ENCODE measurements around the gene CBLL2.

CBLL2 gene, protein sequence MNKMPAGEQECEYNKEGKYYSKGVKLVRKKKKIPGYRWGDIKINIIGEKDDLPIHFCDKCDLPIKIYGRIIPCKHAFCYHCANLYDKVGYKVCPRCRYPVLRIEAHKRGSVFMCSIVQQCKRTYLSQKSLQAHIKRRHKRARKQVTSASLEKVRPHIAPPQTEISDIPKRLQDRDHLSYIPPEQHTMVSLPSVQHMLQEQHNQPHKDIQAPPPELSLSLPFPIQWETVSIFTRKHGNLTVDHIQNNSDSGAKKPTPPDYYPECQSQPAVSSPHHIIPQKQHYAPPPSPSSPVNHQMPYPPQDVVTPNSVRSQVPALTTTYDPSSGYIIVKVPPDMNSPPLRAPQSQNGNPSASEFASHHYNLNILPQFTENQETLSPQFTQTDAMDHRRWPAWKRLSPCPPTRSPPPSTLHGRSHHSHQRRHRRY

DNA sequence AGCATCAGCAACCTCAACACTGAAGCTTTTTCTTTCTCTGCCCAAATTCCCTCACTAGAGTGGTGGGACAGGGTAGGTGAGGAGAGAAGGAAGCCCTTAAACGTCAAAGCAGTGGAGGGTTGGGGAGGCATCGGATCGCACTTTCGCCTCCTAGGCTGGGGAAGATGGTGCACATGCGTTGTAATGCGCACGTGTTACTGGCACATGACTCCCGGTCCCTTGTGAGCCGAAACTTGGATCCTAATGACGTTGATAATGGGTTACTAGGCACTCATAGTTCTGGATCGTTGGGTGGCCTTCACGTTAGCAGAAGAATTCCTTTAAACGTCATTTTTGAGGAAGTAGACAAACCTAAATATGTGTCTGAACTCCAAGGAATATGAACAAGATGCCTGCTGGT lies at the start of gene CBLL2:
CBLL2 (plus strand) TSS at position 301 of the 400 bp plus-strand sequence; CDS start at position 380, 79 bp downstream.
- peaks cover 9% of the 10 kb centered on the region for H3K9me3 Mint-ChIP-seq
- H3K27ac Mint-ChIP-seq, result no peak within 1 kb of the TSS
- TF ChIP-seq, protein P1, sequence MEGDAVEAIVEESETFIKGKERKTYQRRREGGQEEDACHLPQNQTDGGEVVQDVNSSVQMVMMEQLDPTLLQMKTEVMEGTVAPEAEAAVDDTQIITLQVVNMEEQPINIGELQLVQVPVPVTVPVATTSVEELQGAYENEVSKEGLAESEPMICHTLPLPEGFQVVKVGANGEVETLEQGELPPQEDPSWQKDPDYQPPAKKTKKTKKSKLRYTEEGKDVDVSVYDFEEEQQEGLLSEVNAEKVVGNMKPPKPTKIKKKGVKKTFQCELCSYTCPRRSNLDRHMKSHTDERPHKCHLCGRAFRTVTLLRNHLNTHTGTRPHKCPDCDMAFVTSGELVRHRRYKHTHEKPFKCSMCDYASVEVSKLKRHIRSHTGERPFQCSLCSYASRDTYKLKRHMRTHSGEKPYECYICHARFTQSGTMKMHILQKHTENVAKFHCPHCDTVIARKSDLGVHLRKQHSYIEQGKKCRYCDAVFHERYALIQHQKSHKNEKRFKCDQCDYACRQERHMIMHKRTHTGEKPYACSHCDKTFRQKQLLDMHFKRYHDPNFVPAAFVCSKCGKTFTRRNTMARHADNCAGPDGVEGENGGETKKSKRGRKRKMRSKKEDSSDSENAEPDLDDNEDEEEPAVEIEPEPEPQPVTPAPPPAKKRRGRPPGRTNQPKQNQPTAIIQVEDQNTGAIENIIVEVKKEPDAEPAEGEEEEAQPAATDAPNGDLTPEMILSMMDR (IDR thresholded peaks at IDR 0.05; ENCODE audit: unreplicated experiment in 3 of 3), result no peak
- no peaks in the 10 kb centered on the region for H3K36me3 Mint-ChIP-seq (ENCODE audit: low read depth)
- peaks cover 9% of the 10 kb centered on the region for H3K4me1 Mint-ChIP-seq
- H3K4me3 Mint-ChIP-seq, result no peak within 1 kb of the TSS
- no peaks in the 10 kb centered on the region for H3K27me3 Mint-ChIP-seq (ENCODE audit: low read depth)

DNA sequence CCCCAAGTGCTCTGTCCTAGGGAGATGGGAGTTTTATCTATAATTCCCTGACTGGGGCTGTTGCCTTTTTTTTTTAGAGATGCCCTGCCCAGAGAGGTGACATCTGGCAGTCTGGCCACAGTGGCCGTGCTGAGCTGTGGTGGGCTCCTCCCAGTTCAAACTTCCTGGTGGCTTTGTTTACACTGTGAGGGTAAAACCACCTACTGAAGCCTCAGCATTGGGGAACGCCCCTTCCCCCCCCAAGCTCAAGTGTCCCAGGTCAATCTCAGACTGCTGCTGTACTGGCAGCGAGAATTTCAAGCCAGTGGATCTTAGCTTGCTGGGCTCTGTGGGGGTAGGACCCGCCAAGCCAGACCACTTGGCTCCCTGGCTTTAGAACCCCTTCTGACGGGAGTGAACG lies 38.3 kb upstream of the CBLL2 start:
- TF ChIP-seq, protein P1 (IDR thresholded peaks at IDR 0.05; ENCODE audit: unreplicated experiment in 3 of 3), result no peak
- peaks cover 16% of the 10 kb centered on the region for H3K4me1 Mint-ChIP-seq
- H3K9me3 Mint-ChIP-seq, result peaks cover 16% of the 10 kb centered on the region
- H3K27ac Mint-ChIP-seq, result no peak overlapping the region
- H3K4me3 Mint-ChIP-seq, result no peak overlapping the region
- H3K27me3 Mint-ChIP-seq (ENCODE audit: low read depth), result no peaks in the 10 kb centered on the region
- peaks cover 9% of the 10 kb centered on the region for H3K36me3 Mint-ChIP-seq (ENCODE audit: low read depth)

DNA sequence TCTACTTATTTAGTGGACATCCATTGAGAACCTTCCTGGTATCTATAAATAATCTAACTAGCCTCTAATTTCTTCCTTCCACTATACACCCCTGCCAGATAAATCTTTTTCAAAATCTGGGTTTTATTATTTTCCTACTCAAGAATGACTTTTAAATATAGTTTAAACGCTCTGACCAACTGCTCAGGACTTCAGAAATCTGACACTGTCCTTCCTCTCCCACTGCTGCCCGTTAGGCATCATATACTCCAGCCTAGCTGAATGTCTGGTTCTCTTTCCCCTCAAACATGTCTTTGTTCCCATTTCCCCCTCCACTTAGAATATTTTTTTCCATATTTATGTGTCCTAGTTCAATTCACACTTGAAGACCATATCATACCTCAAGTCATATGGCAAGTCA lies 35.2 kb upstream of the CBLL2 start:
- Mint-ChIP-seq H3K9me3 (peaks cover 36% of the 10 kb centered on the region), H3K36me3 (ENCODE audit: low read depth) (peaks cover 5% of the 10 kb centered on the region), H3K27ac (peak overlapping the region in 2 of 3 experiments; percentile 1 to 51), H3K27me3 (ENCODE audit: low read depth) (no peaks in the 10 kb centered on the region), H3K4me3 (no peak overlapping the region), H3K4me1 (peaks cover 16% of the 10 kb centered on the region)
- TF ChIP-seq, protein P1 (IDR thresholded peaks at IDR 0.05; ENCODE audit: unreplicated experiment in 3 of 3), result no peak

DNA sequence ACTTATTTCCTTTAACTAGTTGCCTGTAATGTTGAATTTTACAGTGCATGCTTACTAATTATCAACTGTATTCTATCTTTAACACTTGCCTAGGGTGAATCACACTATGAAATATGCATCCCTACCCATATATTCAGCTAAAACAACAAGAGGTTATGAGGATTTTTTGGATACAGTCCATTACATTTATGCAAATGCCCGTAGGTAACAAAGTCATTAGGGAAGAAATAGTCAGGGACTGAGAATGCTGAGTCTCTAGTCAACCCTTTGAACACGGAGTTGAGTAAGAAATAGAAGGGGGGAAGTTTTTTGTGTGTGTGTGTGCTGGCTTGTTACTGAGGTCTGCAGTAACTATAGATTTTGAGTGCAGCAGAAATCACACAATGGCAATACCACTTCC lies 26.1 kb upstream of the CBLL2 start:
- H3K4me1 Mint-ChIP-seq, result peaks cover 5% of the 10 kb centered on the region
- H3K9me3 Mint-ChIP-seq, result peaks cover 13% of the 10 kb centered on the region
- TF ChIP-seq, protein P1 (IDR thresholded peaks at IDR 0.05; ENCODE audit: unreplicated experiment in 3 of 3), result no peak
- H3K27ac Mint-ChIP-seq, result no peak overlapping the region
- H3K4me3 Mint-ChIP-seq, result no peak overlapping the region
- H3K27me3 Mint-ChIP-seq (ENCODE audit: low read depth), result no peaks in the 10 kb centered on the region
- no peaks in the 10 kb centered on the region for H3K36me3 Mint-ChIP-seq (ENCODE audit: low read depth)

DNA sequence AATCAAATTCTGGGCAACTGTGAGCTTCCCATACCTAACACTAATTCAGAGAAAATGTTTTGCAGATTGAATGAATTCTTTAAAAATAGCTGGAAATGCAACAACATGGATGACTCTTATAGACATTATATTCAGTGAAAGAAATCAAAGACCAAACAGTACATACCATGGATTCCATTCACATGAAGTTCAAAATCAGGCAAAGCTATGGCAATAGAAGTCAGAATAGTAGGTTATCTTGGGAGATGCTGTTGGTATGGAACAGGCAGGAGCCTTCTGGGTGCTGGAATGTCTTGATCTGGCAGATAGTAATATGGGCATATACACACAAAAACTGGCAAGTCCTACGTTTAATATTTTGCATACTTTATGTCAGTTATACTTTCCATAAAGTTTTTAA lies 25.5 kb upstream of the CBLL2 start:
- Mint-ChIP-seq H3K36me3 (ENCODE audit: low read depth) (no peaks in the 10 kb centered on the region), H3K27ac (no peak overlapping the region), H3K4me3 (no peak overlapping the region), H3K9me3 (peaks cover 12% of the 10 kb centered on the region), H3K27me3 (ENCODE audit: low read depth) (no peaks in the 10 kb centered on the region), H3K4me1 (peaks cover 5% of the 10 kb centered on the region)
- TF ChIP-seq, protein P1 (IDR thresholded peaks at IDR 0.05; ENCODE audit: unreplicated experiment in 3 of 3), result no peak

DNA sequence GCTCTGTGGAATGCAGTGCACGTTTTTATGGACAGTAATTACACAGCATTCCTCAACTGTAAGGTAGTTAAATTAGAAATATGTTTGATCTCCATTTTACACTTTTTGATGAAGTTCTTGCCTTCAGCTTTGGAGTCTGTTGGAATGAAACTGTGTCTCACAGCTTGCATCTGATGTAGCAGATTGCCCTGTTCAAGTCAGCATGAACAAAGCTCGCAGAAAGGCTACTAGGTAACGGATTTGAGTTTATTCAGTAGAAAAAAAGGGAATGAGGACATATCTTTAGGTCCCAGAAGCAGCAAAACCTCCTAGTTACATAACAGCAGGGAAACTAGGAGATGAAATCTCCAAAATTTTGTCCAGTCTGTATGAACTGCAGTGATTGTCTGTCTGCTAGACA lies 24.3 kb upstream of the CBLL2 start:
- Mint-ChIP-seq H3K9me3 (peaks cover 4% of the 10 kb centered on the region), H3K4me3 (no peak overlapping the region), H3K36me3 (ENCODE audit: low read depth) (no peaks in the 10 kb centered on the region), H3K27ac (no peak overlapping the region), H3K27me3 (ENCODE audit: low read depth) (no peaks in the 10 kb centered on the region), H3K4me1 (peaks cover 5% of the 10 kb centered on the region)
- TF ChIP-seq, protein P1 (IDR thresholded peaks at IDR 0.05; ENCODE audit: unreplicated experiment in 3 of 3), result no peak
